Measurements from ENCODE around the gene RRAD. TPM values are rescaled to one million over a fixed set of nuclear protein-coding genes. Genes with fewer than 3 reads are reported as not detected.

The RRAD gene
- total RNA-seq, 2 experiments from 2014 or later, result 0.20 to 0.23 TPM

DNA sequence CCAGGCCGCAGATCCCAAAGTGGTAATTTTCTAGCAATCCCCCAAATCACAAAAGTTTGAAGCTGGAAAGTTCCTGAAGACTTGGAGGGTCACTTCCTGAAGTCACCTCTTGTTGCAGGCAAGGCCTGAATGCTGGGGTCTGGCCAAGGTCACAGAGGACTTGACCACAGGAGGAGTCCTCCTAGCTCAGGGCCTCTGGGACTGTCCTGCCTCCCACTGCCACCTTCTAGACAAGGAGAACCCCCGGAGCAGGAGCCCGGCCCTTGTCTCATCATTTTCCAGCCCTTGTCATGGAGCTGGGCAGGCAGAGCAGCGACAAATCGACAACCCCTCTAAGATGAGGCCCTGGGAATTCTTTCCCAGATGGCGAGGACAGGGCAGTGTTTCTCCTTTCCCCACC lies 7.0 kb downstream of the RRAD start:
- CTCF ChIA-PET, result interaction anchor here (0.6 to 3.1 kb wide), 8 partner anchors 10 to 88 kb away, joined by 3 to 12 read pairs (median 4); partner anchors contain the start of genes CES3, NAE1 and PDP2
- Mint-ChIP-seq H3K4me1 (no peaks in the 10 kb centered on the region), H3K9me3 (no peaks in the 10 kb centered on the region), H3K27ac (no peak overlapping the region), H3K4me3 (no peak overlapping the region), H3K36me3 (ENCODE audit: low read depth) (no peaks in the 10 kb centered on the region), H3K27me3 (peaks cover 18% of the 10 kb centered on the region)
- no peak for DNase-seq
- POLR2A ChIA-PET, result no interaction called here

DNA sequence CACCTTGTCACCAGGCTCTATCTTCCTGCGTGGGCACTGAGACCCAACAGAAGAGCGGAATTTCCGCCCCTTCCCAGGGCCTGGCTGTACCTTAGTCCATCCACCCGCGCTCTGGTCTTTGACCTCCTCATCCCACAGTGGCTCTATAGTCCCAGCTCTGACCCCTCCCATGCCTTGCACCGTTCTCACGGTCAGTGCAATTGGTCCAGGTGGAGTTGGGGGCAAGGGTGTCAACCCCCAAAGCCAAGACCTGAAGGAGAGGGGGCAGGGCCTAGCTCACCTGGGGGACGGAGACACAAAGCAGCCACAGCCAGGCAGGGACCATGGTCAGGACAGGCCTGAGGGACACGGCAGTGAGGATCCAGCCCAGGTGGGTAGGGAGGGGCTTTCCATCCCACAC lies 7.6 kb downstream of the RRAD start:
- Mint-ChIP-seq H3K4me3 (no peak overlapping the region), H3K9me3 (no peaks in the 10 kb centered on the region), H3K4me1 (no peaks in the 10 kb centered on the region), H3K27me3 (peaks cover 13% of the 10 kb centered on the region), H3K27ac (no peak overlapping the region), H3K36me3 (ENCODE audit: low read depth) (no peaks in the 10 kb centered on the region)
- CTCF ChIA-PET, result interaction anchor here (0.7 to 3.1 kb wide), 7 partner anchors 8 to 59 kb away, joined by 3 to 12 read pairs (median 4); no protein-coding TSS in a partner anchor
- DNase-seq, result no peak
- POLR2A ChIA-PET, result no interaction called here

DNA sequence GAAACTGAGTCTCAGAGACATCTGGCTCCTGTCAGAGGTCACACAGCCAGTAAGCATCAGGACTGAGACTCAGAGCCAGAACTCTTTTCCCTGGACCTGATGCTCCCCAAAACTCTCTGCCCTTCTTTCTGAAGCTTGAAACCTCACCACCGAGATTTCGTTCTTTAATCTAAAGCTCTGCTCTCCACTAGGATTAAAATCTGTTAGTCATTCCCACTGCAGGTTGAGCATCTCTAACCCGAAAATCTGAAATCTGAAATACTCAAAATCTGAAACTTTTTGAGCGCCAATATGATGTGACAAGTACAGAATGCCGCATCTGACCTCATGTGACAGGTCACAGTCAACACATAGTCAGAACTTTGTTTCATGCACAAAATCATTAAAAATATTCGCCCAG lies 8.8 kb downstream of the RRAD start:
- H3K4me3 Mint-ChIP-seq, result no peak overlapping the region

DNA sequence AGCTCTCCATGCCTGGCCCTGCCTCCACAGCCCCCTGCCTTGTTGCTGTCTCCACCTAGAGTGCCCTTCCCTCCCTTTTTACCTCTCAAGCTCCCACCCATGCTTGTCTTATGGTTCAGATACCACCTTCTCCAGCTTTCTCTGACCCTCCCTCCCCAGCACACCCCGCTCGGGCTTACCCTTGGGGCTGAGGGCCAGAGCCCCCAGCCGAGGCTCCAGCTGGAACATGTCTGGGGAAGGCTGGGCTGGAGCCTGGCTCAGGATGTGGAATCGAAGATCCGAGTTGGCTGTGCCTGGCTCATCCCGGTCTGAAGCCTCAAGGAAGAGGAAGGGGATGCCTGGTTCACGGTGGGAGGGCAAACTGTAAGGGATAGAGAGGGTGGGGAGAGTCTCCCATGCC lies 10.3 kb downstream of the RRAD start:
- Mint-ChIP-seq H3K9me3 (no peaks in the 10 kb centered on the region), H3K27me3 (peaks cover 7% of the 10 kb centered on the region), H3K4me3 (no peak overlapping the region), H3K27ac (no peak overlapping the region), H3K4me1 (no peaks in the 10 kb centered on the region), H3K36me3 (ENCODE audit: low read depth) (no peaks in the 10 kb centered on the region)
- ChIA-PET CTCF (interaction anchor here (1.1 kb wide), 1 partner anchor 10 kb away, joined by 5 read pairs; no protein-coding TSS in a partner anchor), POLR2A (interaction anchor here (0.6 kb wide), 1 partner anchor 1361 kb away, joined by 3 read pairs; no protein-coding TSS in a partner anchor)
- DNase-seq, result no peak

More for the DNA sequence above, 8.8 kb downstream of the RRAD start:
- Mint-ChIP-seq H3K9me3 (no peaks in the 10 kb centered on the region), H3K4me1 (no peaks in the 10 kb centered on the region), H3K27me3 (peaks cover 13% of the 10 kb centered on the region), H3K36me3 (ENCODE audit: low read depth) (no peaks in the 10 kb centered on the region), H3K27ac (no peak overlapping the region)
- ChIA-PET CTCF (interaction anchor here (1.1 to 2.0 kb wide), 3 partner anchors 9 to 12 kb away, joined by 3 to 6 read pairs (median 4); no protein-coding TSS in a partner anchor), POLR2A (no interaction called here)
- no peak for DNase-seq

DNA sequence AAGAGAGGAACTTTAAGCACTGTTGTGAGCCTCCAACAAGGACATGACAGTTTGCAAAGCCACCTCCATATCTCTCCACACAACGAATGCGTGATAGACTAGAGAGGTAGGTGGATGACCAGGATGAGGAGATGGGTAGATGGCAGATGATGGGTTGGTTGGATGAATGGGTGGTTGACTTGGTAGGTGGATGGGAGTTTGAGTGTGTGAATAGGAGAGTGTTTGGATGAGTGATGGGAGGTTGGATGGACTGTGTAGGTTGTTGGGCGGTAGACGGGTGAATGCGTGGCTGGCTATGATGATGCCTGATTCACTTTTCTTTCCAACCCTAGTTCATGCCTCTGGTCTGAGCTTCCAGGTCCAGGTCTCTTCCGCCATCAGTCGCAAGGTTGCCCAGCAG lies 10.8 kb downstream of the RRAD start:
- H3K27me3 Mint-ChIP-seq, result peaks cover 9% of the 10 kb centered on the region
- ChIA-PET POLR2A (interaction anchor here (0.6 kb wide), 1 partner anchor 1362 kb away, joined by 3 read pairs; no protein-coding TSS in a partner anchor), CTCF (interaction anchor here (1.1 kb wide), 1 partner anchor 9 kb away, joined by 5 read pairs; no protein-coding TSS in a partner anchor)
- H3K27ac Mint-ChIP-seq, result peak overlapping the region; percentile 3
- H3K9me3 Mint-ChIP-seq, result no peaks in the 10 kb centered on the region
- H3K4me1 Mint-ChIP-seq, result no peaks in the 10 kb centered on the region
- no peaks in the 10 kb centered on the region for H3K36me3 Mint-ChIP-seq (ENCODE audit: low read depth)
- no peak for DNase-seq
- no peak overlapping the region for H3K4me3 Mint-ChIP-seq

DNA sequence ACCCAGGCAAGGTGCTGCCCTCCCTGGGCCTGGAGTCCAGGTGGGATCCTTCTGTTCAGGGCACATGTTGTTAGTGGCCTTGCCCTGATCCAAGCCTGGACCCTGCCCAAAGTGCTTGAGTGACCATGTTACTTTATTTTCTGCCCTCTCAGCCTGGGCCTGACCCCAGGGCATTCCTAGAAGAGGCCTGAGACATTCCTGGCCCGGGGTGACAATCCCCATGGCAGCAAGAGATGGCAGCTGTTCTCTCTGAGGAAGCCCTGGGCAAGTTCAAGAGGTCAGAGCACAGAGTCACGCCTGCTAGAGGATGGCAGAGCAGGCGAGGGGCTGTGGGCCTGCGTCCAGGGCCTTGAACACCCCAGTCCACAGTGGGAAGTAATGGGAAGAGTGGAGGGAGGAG lies 11.6 kb downstream of the RRAD start:
- CTCF ChIA-PET, result interaction anchor here (1.1 to 1.5 kb wide), 2 partner anchors 9 to 15 kb away, joined by 3 to 4 read pairs; no protein-coding TSS in a partner anchor
- POLR2A ChIA-PET, result no interaction called here
- Mint-ChIP-seq H3K27me3 (peaks cover 6% of the 10 kb centered on the region), H3K9me3 (no peaks in the 10 kb centered on the region), H3K4me1 (no peaks in the 10 kb centered on the region), H3K27ac (no peak overlapping the region), H3K4me3 (no peak overlapping the region), H3K36me3 (ENCODE audit: low read depth) (no peaks in the 10 kb centered on the region)
- DNase-seq, result no peak

DNA sequence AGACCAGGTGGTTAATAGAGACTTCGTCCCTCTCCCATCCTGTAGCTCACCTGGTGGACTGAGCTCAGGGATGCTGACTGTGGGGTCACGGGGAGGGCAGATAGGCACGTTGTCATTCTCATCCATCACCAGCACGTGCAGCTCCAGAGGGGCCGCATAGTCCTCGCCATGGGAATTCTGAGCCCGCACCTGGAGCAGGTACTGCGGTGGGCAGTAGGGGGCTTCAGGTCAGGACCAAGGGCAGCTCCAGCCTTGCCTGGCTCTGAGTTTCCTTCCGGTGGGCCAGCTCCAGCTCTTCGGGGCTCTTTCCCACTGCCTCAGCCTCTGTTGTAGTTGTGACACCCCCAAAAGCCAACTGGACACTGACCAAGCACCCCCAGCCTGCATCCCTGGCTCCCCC lies 12.3 kb downstream of the RRAD start:
- CTCF ChIA-PET, result interaction anchor here (0.8 to 1.5 kb wide), 3 partner anchors 9 to 242 kb away, joined by 3 to 4 read pairs (median 3); no protein-coding TSS in a partner anchor
- no peaks in the 10 kb centered on the region for H3K9me3 Mint-ChIP-seq
- no peak overlapping the region for H3K27ac Mint-ChIP-seq
- H3K36me3 Mint-ChIP-seq (ENCODE audit: low read depth), result no peaks in the 10 kb centered on the region
- no peak for DNase-seq
- POLR2A ChIA-PET, result no interaction called here
- no peak overlapping the region for H3K4me3 Mint-ChIP-seq
- H3K4me1 Mint-ChIP-seq, result no peaks in the 10 kb centered on the region
- peaks cover 6% of the 10 kb centered on the region for H3K27me3 Mint-ChIP-seq

DNA sequence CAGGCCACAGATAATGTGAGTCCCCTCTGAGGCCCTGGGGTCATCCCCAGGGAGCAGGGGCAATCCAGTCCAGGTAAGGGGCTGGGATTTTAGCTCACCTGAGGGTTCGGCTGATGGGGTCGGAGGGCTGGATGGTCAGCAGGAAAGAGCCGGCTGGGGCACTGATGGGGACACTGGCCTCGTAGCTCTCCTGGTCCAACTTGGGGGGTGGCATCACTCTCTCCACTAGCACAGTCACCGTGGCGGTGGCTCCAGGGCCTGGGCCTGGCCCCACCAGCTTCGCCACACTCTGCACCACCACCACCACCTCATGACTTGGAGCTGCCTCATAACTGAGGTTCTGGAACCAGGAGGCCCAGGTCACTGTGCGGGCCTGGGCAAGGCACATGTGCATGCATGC lies 13.5 kb downstream of the RRAD start:
- DNase-seq, result no peak
- H3K9me3 Mint-ChIP-seq, result no peaks in the 10 kb centered on the region
- H3K4me3 Mint-ChIP-seq, result no peak overlapping the region
- no peaks in the 10 kb centered on the region for H3K36me3 Mint-ChIP-seq (ENCODE audit: low read depth)
- ChIA-PET CTCF (interaction anchor here (0.8 to 3.1 kb wide), 5 partner anchors 10 to 80 kb away, joined by 3 to 13 read pairs (median 3); no protein-coding TSS in a partner anchor), POLR2A (no interaction called here)
- no peak overlapping the region for H3K27ac Mint-ChIP-seq
- H3K27me3 Mint-ChIP-seq, result peaks cover 6% of the 10 kb centered on the region
- no peaks in the 10 kb centered on the region for H3K4me1 Mint-ChIP-seq

DNA sequence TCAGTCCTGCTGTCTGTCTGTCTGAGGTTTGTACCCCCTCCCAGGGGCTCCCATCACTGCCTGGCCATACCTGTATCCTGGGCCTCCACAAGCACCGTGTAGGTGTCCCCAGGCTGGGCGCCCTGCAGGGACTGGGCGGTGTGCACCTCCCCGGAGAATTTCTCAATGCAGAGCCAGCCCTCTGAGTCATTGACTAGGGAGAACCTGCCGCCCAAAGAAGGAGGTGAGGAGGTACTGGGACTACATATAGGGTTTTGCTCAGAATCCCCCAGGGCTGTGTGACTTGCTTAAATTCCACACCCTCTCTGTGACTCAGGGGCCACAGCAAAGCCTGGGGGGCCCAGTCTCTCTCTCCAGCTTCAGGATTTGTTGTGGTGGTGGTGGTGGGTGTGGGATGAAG lies 14.2 kb downstream of the RRAD start:
- H3K9me3 Mint-ChIP-seq, result no peaks in the 10 kb centered on the region
- H3K27me3 Mint-ChIP-seq, result peaks cover 6% of the 10 kb centered on the region
- H3K27ac Mint-ChIP-seq, result no peak overlapping the region
- POLR2A ChIA-PET, result interaction anchor here (0.6 kb wide), 1 partner anchor 37 kb away, joined by 3 read pairs; no protein-coding TSS in a partner anchor
- H3K4me3 Mint-ChIP-seq, result no peak overlapping the region
- no peak for DNase-seq
- peaks cover 5% of the 10 kb centered on the region for H3K4me1 Mint-ChIP-seq
- CTCF ChIA-PET, result interaction anchor here (0.5 to 3.1 kb wide), 9 partner anchors 10 to 138 kb away, joined by 3 to 13 read pairs (median 3); no protein-coding TSS in a partner anchor
- H3K36me3 Mint-ChIP-seq (ENCODE audit: low read depth), result no peaks in the 10 kb centered on the region

DNA sequence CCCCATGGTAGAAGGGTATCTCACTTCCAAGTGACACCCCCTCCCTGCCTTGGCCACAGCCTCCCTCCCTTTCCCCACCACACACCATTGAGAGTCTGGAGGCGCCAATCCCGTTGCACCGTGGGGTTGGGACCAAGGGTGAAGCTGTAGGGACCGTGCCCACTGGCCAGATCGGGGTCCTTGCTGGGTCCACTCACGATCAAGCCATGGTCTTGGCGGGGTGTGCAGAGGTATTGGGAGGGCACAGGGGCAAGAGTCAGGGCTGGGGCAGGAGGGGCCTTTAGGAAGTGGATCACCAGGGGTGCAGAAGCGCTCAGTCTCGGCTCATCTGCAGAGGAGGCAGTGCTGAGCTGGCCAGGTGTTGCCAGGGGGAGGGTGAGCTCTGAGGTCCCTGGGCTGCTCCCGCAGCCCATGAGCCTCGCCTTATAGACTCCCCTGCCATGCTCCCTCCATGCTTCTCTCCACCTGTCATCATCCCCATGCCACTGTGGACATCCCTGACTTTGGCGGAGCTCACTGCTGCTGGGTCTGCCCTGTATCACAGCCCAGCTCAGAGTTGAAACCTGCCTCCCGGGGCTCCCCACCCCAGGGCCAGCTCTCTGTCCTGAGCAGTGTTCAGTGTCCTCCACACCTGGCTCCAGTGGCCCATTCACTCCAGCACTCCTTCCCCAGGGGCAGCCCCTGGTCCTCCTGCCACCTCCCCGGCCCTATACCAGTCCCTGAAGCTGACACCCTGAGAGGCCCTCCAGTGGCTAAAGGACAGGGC lies 15.0 kb downstream of the RRAD start:
- no peak for DNase-seq
- POLR2A ChIA-PET, result interaction anchor here (0.6 kb wide), 1 partner anchor 575 kb away, joined by 4 read pairs; no protein-coding TSS in a partner anchor
- Mint-ChIP-seq H3K4me3 (no peak overlapping the region), H3K27me3 (peaks cover 6% of the 10 kb centered on the region), H3K9me3 (no peaks in the 10 kb centered on the region), H3K27ac (no peak overlapping the region), H3K36me3 (ENCODE audit: low read depth) (no peaks in the 10 kb centered on the region), H3K4me1 (peaks cover 12% of the 10 kb centered on the region)
- CTCF ChIA-PET, result interaction anchor here (0.5 to 3.1 kb wide), 12 partner anchors 9 to 139 kb away, joined by 3 to 13 read pairs (median 3); no protein-coding TSS in a partner anchor

DNA sequence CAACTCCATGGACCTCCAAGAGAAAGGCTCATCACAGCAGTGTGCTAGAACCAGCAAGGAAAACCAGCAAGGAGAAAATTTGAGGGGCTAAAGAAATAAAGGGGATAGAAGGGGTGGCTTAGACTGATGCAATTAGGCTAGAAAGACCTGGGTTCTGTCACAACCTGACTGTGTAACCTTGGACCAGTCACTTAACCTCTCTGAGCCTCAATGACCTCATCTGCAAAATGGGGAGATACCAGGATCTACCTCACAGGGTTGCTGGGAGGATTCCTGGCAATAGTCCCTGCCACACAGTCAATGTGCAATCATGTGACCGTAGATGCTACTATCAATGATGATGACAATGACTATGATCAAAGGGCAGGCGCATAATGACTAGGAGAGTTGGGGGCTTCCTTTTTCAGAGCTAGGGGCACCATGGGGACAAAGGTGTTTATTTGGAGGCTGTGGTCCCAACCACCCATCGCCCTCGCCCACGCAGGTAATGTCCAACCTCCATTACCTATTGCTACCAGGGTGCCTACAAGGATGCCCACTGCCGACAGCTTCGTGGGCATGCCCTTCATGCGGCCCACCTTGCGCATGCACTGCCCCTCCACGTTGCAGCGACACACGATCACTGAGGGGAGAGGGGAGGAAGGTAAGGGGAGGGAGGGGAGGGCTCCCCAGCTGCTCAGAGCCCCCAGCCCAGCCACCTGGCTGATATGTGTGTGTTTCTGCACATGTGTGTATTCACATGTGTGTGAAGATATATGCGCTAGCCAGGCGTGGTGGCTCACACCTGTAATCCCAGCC lies 16.4 kb downstream of the RRAD start:
- H3K27ac Mint-ChIP-seq, result peak overlapping the region; percentile 38
- H3K4me3 Mint-ChIP-seq, result no peak overlapping the region
- ChIA-PET POLR2A (no interaction called here), CTCF (interaction anchor here (1.3 to 6.4 kb wide), 5 partner anchors 10 to 20 kb away, joined by 3 to 51 read pairs (median 12); no protein-coding TSS in a partner anchor)
- H3K36me3 Mint-ChIP-seq (ENCODE audit: low read depth), result no peaks in the 10 kb centered on the region
- H3K27me3 Mint-ChIP-seq, result peaks cover 2% of the 10 kb centered on the region
- no peak for DNase-seq
- no peaks in the 10 kb centered on the region for H3K9me3 Mint-ChIP-seq
- H3K4me1 Mint-ChIP-seq, result peaks cover 12% of the 10 kb centered on the region

DNA sequence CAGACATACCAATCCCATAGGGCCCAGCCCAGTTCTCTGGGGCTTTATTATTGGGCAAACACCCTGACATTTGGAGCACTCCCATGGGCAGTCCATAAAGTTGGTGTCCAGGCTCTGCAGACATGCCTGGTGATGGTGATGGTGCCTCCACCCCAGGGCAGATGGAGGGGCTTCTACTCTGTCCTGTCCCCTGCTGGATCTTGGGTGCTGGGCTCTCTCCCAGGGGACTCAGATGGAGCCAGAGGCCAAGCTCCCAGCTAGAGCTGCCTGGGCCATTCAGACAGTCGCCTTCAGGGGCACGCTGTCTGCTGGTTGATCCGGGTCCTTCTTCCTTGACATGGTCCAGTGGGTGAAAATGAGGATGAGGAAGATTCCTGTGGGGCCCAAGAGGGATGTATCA lies 17.2 kb downstream of the RRAD start:
- H3K9me3 Mint-ChIP-seq, result no peaks in the 10 kb centered on the region
- no peak for DNase-seq
- H3K27me3 Mint-ChIP-seq, result peaks cover 2% of the 10 kb centered on the region
- ChIA-PET CTCF (interaction anchor here (1.3 to 6.4 kb wide), 2 partner anchors 14 to 20 kb away, joined by 3 to 51 read pairs; no protein-coding TSS in a partner anchor), POLR2A (no interaction called here)
- H3K36me3 Mint-ChIP-seq (ENCODE audit: low read depth), result no peaks in the 10 kb centered on the region
- H3K4me3 Mint-ChIP-seq, result no peak overlapping the region
- peaks cover 12% of the 10 kb centered on the region for H3K4me1 Mint-ChIP-seq
- no peak overlapping the region for H3K27ac Mint-ChIP-seq
